ENCODE data around the gene SLC6A19.

SLC6A19 gene

DNA sequence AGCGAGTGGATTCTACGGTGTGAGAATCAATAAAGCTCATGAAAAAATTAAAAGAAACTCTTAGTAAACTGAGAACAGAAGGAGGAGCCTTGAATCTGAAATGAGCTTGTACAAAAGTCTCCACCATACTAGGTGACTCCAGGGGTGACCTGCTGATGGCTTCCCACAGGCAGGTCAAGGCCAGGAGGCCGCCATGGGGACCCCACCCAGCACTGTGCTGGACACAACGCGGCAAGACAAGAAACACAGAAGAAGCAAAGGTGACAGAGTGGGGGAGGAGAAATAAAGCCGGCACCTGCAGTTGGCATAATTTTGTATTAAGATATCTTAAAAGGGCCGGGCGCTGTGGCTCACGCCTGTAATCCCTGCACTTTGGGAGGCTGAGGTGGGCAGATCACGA lies 12.1 kb upstream of the SLC6A19 start:
- in situ Hi-C loops (cut with HindIII; ENCODE audit: low sequenced_read_pairs), result loop anchor here (5.0 kb wide), 3 partner anchors 37 to 83 kb away; no protein-coding TSS in a partner anchor

DNA sequence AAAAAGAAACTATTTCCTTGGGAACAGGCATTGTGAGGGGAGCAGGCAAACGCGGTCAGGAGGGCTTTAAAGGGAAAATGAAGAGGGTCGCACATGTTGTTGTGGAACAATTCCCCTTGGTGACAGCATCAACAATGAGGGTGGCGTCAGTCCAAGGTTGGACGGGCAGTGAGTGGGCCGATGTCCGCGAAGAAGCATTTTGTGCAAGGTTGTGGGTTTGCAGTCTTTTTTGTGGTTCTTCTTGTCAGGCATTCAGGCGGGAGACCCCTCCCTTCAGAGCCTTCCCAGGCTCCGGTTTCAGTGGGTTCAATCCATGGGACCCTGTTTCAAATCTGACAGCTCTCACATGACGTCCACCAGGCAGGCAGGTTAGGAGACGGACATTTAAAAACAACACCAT lies 11.1 kb upstream of the SLC6A19 start:
- in situ Hi-C loops (cut with HindIII; ENCODE audit: low sequenced_read_pairs), result no loop called here

DNA sequence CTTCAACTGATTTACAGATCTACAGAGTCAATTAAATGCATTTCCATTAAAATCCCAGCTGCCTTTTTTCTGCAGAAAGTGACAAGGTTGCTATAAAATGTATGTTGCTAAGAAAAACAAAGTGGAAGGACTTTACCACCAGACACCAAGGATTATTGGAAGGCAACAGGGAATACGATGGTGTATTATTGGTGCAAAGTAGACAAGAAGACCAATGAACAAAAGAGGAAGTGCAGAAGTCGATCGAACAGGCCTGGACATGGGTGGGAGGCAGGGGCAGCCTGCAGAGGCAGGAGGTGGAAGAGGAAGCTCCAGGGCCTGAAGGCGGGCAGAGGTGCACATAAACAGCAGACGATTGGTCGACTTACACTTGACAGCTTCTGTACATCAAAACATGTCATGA lies 10.6 kb upstream of the SLC6A19 start:
- in situ Hi-C loops (cut with HindIII; ENCODE audit: low sequenced_read_pairs), result no loop called here

DNA sequence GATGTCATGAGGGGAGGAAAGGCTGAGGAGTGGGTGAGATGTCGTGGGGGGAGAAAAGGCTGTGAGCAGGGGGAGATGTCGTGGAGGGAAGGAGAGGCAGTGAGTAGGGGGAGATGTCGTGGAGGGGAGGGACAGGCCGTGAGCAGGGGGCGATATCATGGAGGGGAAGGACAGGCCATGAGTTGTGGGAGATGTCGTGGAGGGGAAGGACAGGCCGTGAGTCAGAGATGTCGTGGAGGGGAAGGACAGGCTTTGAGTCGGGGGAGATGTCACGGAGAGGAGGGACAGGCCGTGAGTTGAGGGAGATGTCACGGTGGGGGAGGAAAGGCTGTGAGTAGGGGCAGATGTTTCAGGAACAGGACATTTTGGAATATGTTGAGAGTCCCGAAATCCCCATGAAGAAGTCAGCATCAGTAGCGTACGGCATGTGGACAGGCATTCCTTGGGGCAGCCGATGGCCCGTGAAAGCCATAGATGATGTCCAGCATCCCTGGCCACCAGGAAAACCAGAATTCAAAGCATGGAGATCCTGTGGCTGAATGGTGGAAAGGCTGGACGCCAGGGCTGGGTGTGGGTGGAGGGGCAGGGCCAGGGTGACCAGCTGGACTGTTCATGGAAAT lies 8.3 kb upstream of the SLC6A19 start:
- in situ Hi-C loops (cut with HindIII; ENCODE audit: low sequenced_read_pairs), result no loop called here

DNA sequence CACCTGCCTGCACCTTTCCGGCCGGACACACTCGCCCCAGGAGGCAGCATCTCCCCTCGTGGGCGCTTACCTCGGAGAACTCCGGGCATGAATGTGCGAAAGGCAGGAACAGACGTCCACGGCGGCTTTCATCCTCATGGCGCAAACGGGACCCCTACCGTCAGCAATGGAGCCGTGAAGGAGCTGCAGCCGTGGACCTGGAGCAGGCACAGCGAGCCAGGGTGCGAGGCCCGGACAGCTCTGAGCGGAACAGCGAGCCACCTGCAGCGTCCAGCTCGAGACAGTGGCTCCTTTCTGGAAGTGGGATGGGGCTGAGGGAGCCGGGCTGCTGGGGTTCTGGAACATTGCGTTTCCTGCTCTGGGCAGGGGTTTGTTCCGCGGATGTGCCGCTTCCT lies 7.8 kb upstream of the SLC6A19 start:
- in situ Hi-C loops (cut with HindIII; ENCODE audit: low sequenced_read_pairs), result no loop called here

DNA sequence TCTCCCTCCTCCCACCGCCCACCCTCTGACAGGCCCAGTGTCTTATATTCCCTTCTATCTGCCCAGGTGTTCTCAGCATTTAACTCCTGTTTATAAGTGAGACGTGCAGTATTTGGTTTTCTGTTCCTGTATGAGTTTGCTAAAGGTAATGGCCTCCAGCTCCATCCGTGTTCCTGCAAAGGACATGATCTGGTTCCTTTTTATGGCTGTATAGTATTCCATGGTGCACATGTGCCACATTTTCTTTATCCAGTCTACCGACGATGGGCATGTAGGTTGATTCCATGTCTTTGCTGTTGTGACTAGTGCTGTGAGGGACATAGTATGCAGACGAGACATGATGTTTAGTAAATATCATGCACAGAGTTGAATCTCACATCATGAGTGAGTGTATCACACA lies 7.0 kb upstream of the SLC6A19 start:
- in situ Hi-C loops (cut with HindIII; ENCODE audit: low sequenced_read_pairs), result no loop called here

DNA sequence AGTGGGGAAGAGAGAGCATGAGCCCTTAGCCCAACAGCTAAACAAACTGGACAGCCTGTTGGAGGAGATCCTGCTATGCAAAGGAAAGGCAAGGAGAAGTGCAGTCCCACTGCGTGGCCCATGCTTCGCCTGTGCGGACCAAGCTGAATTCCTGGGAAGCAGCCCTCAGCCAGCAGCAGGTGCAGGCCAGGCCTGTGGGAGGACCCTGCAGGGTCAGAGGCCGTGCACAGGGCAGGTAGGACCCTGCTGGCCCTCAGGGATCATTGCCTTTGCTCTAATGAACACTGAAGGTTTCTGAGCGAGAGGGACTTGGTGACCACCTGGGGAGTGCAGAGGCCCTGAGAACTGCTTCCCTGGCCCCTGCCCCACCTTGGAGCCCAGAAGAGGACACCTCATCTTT lies 6.0 kb upstream of the SLC6A19 start:
- in situ Hi-C loops (cut with HindIII; ENCODE audit: low sequenced_read_pairs), result no loop called here

DNA sequence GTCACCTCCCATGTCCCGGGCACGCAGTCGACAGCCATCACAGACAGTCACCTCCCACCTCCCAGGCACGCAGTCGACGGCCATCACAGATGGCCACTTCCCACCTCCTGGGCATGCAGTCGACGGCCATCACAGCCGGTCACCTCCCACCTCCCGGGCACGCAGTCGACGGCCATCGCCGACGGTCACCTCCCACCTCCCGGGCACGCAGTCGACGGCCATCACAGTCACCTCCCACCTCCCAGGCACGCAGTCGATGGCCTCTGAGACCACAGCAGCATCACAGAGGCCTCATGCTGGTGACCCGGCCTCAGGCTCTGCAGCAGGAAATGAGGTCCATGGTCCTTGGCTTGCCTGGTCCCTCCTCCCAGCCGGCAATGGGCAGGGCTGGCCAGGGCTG lies 5.5 kb upstream of the SLC6A19 start:
- in situ Hi-C loops (cut with HindIII; ENCODE audit: low sequenced_read_pairs), result no loop called here

DNA sequence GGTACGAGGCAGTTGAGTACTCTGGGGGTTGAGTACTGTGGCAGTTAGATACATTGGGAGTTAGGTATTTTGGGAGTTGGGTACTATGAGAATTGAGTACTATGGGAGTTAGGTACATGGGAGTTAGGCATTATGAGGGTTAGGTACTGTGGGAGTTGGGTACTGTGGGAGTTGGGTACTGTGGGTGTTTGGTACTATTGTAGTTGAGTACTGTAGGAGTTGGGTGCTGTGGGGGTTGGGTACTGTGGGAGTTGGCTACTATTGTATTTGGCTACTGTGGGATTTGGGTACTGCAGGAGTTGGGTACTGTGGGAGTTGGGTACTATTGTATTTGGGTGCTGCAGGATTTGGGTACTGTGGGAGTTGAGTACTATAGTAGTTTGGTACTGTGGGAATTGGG lies 4.8 kb upstream of the SLC6A19 start:
- in situ Hi-C loops (cut with HindIII; ENCODE audit: low sequenced_read_pairs), result no loop called here

DNA sequence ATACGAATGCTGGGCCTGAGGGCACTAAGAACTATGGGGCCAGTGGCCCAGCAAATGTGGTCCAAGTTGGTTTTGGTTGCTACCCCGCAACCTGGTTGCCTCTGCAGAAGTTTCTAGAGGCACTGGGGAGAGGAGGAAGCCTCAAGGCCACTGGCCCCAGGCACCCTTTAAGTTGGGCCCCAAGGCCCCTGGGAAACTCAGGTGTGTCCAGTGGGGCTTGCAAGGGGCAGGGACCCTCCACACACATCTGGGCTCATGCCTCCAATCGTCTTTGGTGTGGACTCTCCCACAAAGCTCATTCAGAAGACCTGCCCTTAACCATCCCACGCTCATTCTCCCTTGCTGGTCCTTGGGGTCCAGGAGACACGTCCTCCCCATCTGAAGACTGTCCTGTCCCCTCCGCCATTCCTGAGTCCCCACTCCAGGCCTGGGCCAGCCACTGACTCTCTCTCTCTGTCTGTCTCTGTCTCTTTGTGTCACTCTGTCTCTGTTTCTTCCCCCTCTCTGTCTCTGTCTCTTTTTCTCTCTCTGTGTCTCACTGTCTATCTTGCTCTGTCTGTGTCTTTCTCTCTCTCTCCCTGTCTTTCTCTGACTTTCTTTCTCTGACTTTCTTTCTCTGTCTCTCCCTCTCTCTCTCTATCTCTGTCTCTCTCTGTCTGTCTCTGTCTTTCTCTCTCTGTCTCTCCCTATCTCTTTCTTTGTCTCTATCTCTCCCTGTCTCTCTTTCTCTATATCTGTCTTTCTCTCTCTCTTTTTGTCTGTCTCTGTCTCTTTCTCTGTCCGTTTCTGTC lies 3.3 kb upstream of the SLC6A19 start:
- in situ Hi-C loops (cut with HindIII; ENCODE audit: low sequenced_read_pairs), result no loop called here

DNA sequence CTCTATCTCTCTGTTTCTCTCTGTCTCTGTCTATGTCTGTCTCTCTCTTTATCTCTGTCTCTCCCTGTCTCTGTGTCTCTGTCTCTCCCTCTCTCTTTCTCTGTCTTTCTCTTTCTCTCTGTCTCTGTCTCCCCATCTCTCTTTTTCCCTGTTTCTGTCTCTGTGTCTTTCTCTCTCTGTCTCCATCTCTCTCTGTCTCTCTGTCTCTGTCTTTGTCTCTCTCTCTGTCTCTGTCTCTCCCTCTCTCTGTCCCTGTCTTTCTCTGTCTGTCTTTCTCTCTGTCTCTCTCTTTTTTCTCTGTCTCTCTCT lies 2.1 kb upstream of the SLC6A19 start:
- in situ Hi-C loops (cut with HindIII; ENCODE audit: low sequenced_read_pairs), result no loop called here

DNA sequence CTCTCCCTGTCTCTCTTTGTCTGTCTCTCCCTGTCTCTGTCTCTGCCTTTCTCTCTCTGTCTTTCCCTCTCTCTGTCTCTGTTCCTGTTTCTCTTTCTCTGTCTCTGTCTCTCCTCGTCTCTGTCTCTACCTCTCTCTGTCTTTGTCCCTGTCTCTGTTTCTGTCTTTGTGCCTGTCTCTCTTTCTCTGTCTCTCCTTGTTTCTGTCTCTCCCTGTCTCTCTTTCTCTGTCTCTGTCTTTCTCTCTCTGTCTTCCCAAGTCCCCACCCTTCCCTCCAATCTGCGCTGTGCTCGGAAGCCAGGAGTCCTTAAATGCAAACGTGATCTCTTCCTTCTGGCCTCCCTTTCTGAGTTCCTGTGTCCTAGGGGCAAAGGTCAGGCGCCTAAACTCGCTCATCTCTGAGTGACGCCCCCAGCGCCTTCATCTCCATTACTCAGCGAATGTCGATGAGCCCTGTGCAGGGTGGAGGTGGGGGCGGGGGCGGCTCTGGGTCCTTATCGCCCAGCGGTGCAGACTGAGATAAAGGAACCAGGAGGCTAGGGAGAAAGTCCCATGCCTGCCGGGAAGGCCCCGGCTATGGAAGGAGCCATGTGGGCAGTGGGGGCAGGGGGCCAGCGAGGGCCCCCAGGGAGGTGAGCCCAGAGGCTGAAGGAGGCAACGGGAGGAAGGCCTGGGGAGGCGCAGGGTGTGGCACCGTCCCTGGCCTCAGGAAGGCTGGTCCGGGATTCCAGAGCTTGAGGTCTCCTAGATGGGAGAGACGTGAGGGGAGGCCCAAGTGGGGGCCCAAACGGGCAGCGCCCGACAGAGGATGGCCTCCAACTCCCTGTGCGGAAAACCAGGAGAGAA lies 1.5 kb upstream of the SLC6A19 start:
- in situ Hi-C loops (cut with HindIII; ENCODE audit: low sequenced_read_pairs), result loop anchor here (5.0 to 10.0 kb wide), 2 partner anchors 37 to 235 kb away; no protein-coding TSS in a partner anchor

DNA sequence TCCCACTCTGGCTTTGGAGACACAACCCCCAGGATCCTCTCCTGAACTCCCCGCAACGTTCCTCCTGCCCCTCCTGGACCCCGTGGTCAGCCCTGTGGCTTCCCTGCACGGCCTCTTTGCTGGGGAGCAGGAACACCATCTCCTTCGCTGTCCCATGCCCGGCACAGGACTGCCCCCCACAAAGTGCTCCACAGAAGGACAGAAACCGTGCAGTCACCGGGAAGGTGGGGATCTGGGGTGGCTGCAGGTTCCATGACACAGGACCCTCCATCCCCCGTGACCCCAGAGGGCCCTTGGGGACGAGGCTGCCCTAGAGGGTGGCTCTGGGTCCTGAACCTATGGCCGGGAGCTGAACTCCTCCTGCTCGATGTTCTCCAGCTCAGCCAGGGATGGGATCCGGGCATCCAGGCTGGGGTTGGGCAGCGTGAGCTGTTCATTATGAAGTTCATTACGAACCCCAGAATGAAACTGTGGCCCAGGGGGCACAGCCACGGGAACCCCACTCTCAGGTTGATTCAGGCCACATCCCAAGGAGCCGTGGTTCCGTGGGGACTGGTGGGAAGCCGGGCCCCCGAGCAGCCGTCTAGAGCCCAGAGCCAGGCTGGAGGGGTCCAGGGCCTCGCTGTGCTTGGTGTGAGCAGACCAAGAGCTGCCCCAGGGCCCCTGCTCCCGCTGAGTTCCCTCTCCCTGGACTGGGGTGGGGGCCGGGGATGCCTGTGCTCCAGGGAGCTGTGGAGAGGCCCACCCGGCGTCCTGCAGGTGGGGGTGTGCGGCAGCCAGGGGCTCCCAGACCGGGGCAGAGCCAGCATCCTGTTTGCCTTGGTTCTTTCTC lies 684 bp upstream of the SLC6A19 start:
- in situ Hi-C loops (cut with HindIII; ENCODE audit: low sequenced_read_pairs), result loop anchor here (5.0 to 10.0 kb wide), 2 partner anchors 37 to 236 kb away; no protein-coding TSS in a partner anchor

DNA sequence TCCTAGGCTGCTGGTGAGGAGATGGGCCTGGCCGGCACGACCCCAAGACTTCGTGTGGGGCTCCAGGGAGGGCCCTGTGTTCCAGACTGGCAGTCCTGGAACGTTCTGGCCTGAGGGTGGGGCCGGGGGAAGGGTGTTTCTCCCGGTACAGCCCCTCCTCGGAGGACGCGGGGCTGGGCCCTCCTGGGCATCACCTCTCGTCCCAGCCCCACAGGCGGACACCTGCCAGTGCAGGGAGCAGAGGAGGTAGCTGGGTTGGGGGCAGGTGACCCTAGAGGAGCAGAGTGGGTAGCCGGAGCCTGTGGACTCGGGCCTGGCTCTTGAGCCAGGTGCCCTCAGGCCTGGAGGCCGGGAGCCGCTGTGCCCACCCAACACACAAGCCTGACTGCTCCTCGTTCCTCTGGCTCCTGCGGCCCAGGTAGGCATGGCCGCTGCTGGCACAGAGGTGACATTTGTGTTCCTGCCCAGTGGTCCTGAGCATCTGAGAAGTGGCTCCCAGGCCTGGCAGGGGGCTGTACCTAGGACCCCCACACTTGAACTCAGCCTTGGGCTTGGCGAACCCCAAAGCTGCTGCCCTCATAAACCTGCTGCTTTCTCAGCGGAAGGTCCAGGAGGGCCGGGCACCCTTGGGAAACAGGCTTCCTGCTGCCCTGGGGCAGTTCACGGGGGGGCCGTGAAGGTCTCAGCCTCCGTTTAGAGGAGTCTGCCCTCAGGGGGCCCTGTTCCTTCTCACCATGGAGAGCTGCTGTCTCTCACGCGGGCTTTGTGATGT lies 817 bp downstream of the SLC6A19 start:
- in situ Hi-C loops (cut with HindIII; ENCODE audit: low sequenced_read_pairs), result loop anchor here (5.0 to 10.0 kb wide), 2 partner anchors 35 to 237 kb away; no protein-coding TSS in a partner anchor

DNA sequence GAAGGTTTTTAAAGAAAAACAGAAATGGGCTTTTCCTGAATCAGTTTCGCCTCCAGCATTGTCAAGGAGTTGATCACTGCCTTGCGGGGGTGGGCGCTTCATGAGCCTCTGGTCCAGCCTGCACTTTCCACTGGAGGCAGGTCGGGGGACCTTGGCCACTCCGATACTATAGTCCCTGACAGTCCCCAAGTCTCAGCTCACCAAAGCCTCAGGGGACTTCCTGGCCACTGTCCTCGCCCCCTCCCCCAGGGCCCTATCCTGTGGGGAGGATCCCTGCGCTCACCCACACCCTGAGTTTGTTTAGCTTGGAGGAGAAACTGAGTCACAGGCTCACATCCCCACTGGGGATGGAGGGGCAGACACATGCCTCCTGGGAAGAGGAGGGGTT lies 1.4 kb downstream of the SLC6A19 start:
- in situ Hi-C loops (cut with HindIII; ENCODE audit: low sequenced_read_pairs), result loop anchor here (5.0 to 10.0 kb wide), 2 partner anchors 35 to 238 kb away; no protein-coding TSS in a partner anchor

DNA sequence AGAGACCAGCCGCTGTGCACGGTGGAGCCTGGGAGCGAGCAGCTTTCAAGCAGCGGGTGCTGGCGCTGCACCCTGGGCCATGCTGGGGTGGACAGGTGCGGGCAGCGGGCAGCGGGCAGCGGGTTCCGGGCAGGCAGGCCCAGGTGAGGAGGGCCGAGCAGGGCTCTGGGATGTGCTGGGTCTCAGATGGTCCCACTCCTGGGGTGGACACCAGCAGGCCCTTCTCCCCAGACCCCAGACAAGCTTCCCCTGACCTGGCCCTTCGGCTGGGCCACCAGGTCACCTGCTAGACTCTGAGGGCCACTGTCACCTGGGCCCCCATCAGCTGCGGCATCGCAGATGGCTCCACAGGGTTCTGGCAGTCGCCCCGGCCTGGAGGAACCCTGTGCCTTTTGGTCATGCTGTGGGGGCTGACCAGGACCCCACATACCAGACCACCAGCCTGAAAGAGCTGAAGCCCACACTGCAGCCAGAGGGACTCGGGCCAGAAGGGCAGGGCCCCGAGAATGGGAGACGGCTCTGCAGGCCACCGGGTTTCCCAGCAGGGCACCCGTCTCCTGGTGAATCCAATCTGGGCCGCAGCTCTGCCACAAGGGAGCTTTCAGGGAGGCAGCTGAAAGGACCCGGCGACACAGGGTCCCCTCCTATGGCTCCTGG lies 2.0 kb downstream of the SLC6A19 start:
- in situ Hi-C loops (cut with HindIII; ENCODE audit: low sequenced_read_pairs), result loop anchor here (5.0 to 10.0 kb wide), 2 partner anchors 34 to 239 kb away; no protein-coding TSS in a partner anchor

DNA sequence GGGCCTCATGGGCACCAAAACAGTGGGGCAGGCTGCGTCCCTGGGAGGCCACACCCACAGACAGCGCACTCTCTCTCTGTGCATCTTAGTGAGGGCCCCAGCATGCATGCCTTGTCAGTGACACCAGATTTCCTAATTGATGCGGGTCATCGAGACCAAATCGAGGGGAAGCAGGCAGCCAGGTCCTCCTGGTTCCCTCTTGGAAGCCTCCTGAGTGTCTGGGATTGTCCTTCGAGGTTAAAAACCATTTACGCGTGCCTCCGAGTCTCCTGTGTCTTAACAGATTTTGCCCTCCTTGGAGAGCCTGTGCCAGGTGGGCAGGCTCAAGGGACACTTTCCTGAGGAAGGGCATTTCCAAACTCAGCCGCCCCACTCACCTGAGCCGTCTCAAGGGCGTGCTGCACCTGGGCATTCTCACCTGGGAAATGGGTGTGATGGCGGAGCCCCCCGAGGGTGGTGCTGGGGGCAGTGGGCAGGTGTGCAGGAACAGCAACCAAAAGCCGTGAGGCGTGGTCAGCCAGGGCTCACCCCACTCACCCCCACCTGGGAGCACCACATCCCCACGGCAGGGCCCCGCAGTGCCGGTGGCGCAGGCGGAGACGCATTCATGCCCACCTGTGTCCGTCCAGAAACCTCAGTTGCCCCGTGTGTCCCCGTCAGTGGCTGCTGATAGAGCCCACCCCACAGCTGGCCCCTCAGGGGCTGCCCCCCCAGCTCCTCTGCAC lies 2.7 kb downstream of the SLC6A19 start:
- in situ Hi-C loops (cut with HindIII; ENCODE audit: low sequenced_read_pairs), result loop anchor here (5.0 to 10.0 kb wide), 2 partner anchors 33 to 239 kb away; no protein-coding TSS in a partner anchor

DNA sequence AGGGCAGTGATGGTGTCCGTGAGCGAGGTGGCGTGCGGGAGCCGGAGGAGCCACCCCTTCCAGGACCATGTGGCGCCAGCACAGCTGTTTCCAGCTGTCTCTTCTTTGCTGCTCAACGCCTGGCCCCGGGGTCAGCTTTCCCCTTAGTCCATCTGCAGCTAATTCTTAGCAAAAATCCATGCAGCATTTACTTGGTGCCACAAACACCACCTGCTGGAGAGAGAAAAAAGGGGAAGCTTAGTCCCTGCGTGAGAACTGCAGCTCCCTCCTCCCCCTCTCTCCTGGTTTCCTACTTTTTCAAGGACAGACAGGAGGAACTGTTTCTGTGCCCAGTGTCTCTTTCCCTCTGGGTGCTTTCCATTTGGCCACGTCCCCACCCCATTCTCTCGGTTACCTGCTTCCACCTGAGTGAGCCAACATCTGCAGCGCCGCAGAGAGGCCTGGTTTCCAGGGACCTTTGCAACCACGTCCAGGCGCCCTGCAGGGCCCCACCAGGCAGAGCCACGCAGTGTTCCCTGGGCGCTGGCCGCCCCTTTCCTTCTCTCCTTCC lies 3.4 kb downstream of the SLC6A19 start:
- in situ Hi-C loops (cut with HindIII; ENCODE audit: low sequenced_read_pairs), result loop anchor here (5.0 to 10.0 kb wide), 2 partner anchors 33 to 240 kb away; no protein-coding TSS in a partner anchor

All from endothelial cell of hepatic sinusoid (primary cell).